Mesothelial cell of epicardium (in vitro differentiated cells): ENCODE data around the gene RNF208. TPM values are rescaled to one million over a fixed set of nuclear protein-coding genes. Genes with fewer than 3 reads are reported as not detected.

Source experiments
- DNase-seq, 2 experiments: peaks; one replicate each; pipeline ENCODE4 v3.0.0; 2021; ENCODE audit warnings: low spot score in 2 of 2; ENCODE audit not compliant: unreplicated experiment in 2 of 2
- H3K27ac Mint-ChIP-seq: 2 replicates; pipeline ENCODE4 v1.8.0; 2021; ENCODE audit warnings: mixed read lengths
- H3K27me3 Mint-ChIP-seq: 2 replicates; pipeline ENCODE4 v1.8.0; 2021; ENCODE audit warnings: low read depth, mixed read lengths
- H3K36me3 Mint-ChIP-seq: 2 replicates; pipeline ENCODE4 v1.8.0; 2021; ENCODE audit warnings: mixed read lengths
- H3K4me1 Mint-ChIP-seq: 2 replicates; pipeline ENCODE4 v1.8.0; 2021; ENCODE audit warnings: mixed read lengths
- H3K4me3 Mint-ChIP-seq: 2 replicates; pipeline ENCODE4 v1.8.0; 2021; ENCODE audit warnings: mild to moderate bottlenecking, moderate library complexity, mixed read lengths
- H3K9me3 Mint-ChIP-seq: 2 replicates; pipeline ENCODE4 v1.8.0; 2021; ENCODE audit warnings: mixed read lengths
- CTCF ChIP-seq: fragments of 200-600 bp; sonication (generic); IDR thresholded peaks from one replicate; pipeline ENCODE4 v1.5.0; 2021; ENCODE audit warnings: antibody characterized with exemption; ENCODE audit not compliant: unreplicated experiment
- total RNA-seq: library from RNA; stranded (reverse); gene quantifications from 3 replicates; pipeline ENCODE4 v1.2.1, GENCODE V29; 2021

Gene RNF208
- total RNA-seq, 1 donor from 2014 or later = 13.9 TPM

GRCh38 chr9:137193771-137194170, 28.3 kb downstream of the RNF208 start:
- no peaks in the 10 kb centered on the region for H3K9me3 Mint-ChIP-seq
- no peak overlapping the region for H3K27ac Mint-ChIP-seq
- TF ChIP-seq CTCF = no peak
- peaks cover 27% of the 10 kb centered on the region for H3K4me1 Mint-ChIP-seq
- no peak overlapping the region for H3K4me3 Mint-ChIP-seq
- no peaks in the 10 kb centered on the region for H3K27me3 Mint-ChIP-seq
- no peak for DNase-seq
- peaks cover 3% of the 10 kb centered on the region for H3K36me3 Mint-ChIP-seq

- no peak for TF ChIP-seq CTCF
- Mint-ChIP-seq H3K4me3 (no peak overlapping the region), H3K36me3 (peaks cover 3% of the 10 kb centered on the region)
These were observed 29.2 kb downstream of the RNF208 start for GRCh38 chr9:137192859-137193258.

GRCh38 chr9:137192448-137192780, 29.6 kb downstream of the RNF208 start:
- Mint-ChIP-seq H3K9me3 (no peaks in the 10 kb centered on the region), H3K27me3 (no peaks in the 10 kb centered on the region), H3K4me1 (peaks cover 27% of the 10 kb centered on the region), H3K4me3 (no peak overlapping the region), H3K36me3 (peaks cover 3% of the 10 kb centered on the region), H3K27ac (no peak overlapping the region)
- no peak for DNase-seq
- no peak for TF ChIP-seq CTCF

More at GRCh38 chr9:137192859-137193258, 29.2 kb downstream of the RNF208 start:
- Mint-ChIP-seq H3K27me3 (no peaks in the 10 kb centered on the region), H3K4me1 (peaks cover 23% of the 10 kb centered on the region), H3K9me3 (no peaks in the 10 kb centered on the region), H3K27ac (no peak overlapping the region)
- DNase-seq = no peak

- Mint-ChIP-seq H3K27ac (no peak overlapping the region), H3K27me3 (no peaks in the 10 kb centered on the region), H3K9me3 (no peaks in the 10 kb centered on the region), H3K4me1 (peaks cover 32% of the 10 kb centered on the region), H3K4me3 (no peak overlapping the region), H3K36me3 (peaks cover 3% of the 10 kb centered on the region)
- DNase-seq = no peak
- no peak for TF ChIP-seq CTCF
These were observed 30.2 kb downstream of the RNF208 start for GRCh38 chr9:137191691-137192447.

GRCh38 chr9:137191245-137191644, 30.8 kb downstream of the RNF208 start:
- Mint-ChIP-seq H3K27me3 (no peaks in the 10 kb centered on the region), H3K9me3 (no peaks in the 10 kb centered on the region), H3K27ac (peak overlapping the region; percentile 82), H3K4me3 (peak overlapping the region; percentile 62), H3K36me3 (peaks cover 3% of the 10 kb centered on the region), H3K4me1 (peaks cover 36% of the 10 kb centered on the region)
- DNase-seq = no peak
- TF ChIP-seq CTCF = no peak
